ENCODE data around the gene NRG4. TPM values are rescaled to one million over a fixed set of nuclear protein-coding genes. Genes with fewer than 3 reads are reported as not detected.
"Not testable (repeated sequence)": the region's sequence is repeated elsewhere in the genome, so short reads cannot be mapped to it uniquely, and the experiment has no call there.

Gene NRG4
- total and polyA plus RNA-seq, 2 experiments from 2014 or later: 0.50 to 1.5 TPM

DNA sequence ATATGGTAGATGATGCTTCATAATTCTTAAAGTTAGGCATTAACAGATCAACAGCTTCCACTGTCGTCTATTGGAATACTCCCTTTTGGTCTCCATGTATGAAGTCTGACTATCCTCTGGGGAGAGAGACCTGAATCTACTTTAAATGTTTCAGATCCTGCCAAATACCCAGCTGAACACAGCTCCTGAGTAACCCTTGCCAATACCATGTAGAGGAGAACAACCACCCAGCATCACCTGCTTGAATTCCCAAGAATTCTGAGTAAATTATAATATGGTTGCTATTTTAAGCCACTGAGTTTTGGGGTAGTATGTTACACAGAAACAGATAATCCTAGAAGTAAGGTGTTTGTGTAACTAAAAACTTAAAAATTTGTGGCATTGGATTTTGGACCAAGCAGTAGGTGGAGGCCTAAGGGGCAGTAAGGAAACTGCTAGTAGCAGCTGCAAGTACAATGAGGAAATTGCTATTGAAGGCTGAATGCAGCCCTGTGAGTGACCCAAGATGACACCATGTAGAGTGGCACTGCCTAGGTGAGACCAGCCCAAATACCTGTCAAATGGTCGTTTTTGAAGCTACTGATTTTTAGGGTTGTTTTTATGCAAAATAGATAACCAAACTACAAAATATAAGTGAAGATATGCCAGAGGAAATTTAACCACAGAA lies 30.9 kb downstream of the NRG4 start:
- 74% methylated on average over 2 of the region's 2 CpGs for WGBS (ENCODE audit: low lambda C conversion rate, missing lambda C conversion rate)
- no peak overlapping the region for H3K27ac ChIP-seq
- no peaks in the 10 kb centered on the region for H3K36me3 ChIP-seq (replicated peaks; ENCODE audit: insufficient read depth, low read depth)

DNA sequence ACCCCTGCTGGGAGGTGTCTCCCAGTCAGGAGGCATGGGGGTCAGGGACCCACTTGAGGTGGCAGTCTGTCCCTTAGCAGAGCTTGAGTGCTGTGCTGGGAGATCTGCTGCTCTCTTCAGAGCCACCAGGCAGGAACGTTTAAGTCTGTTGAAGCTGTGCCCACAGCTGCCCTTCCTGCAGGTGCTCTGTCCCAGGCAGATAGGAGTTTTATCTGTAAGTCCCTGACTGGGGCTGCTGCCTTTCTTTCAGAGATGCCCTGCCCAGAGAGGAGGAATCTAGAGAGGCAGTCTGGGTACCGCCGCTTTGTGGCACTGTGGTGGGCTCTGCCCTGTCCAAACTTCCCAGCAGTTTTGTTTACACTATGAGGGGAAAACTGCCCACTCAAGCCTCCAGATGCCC lies 35.5 kb downstream of the NRG4 start:
- not testable (repeated sequence) for H3K9me2 ChIP-seq (replicated peaks; ENCODE audit: insufficient read depth); H3K9me3 ChIP-seq (ENCODE audit: low read depth); H3K27ac ChIP-seq; H3K4me2 ChIP-seq; H3K36me3 ChIP-seq (replicated peaks; ENCODE audit: insufficient read depth, low read depth); H2AFZ ChIP-seq; H3K4me1 ChIP-seq (ENCODE audit: insufficient read depth); H3K4me3 ChIP-seq; H3K27me3 ChIP-seq; H3K79me2 ChIP-seq; DNase-seq (ENCODE audit: low spot score); H4K20me1 ChIP-seq (ENCODE audit: insufficient read depth, poor library complexity, severe bottlenecking)
- 93% methylated on average over 3 of the region's 3 CpGs for WGBS (ENCODE audit: low lambda C conversion rate, missing lambda C conversion rate)

More for the DNA sequence above, 30.9 kb downstream of the NRG4 start:
- no peak overlapping the region for H2AFZ ChIP-seq
- TF ChIP-seq CTCF (IDR thresholded peaks at IDR 0.05; ENCODE audit: poor library complexity): no peak
- TF ChIP-seq EZH2 (IDR thresholded peaks at IDR 0.05; ENCODE audit: borderline replicate concordance): no peak
- TF ChIP-seq EZH2phosphoT487 (IDR thresholded peaks at IDR 0.05; ENCODE audit: low read depth, severe bottlenecking, unreplicated experiment): no peak
- H4K20me1 ChIP-seq (ENCODE audit: insufficient read depth, poor library complexity, severe bottlenecking): no peaks in the 10 kb centered on the region
- no peak overlapping the region for H3K4me3 ChIP-seq
- no peak overlapping the region for H3K4me2 ChIP-seq
- H3K27me3 ChIP-seq: no peaks in the 10 kb centered on the region
- H3K9me2 ChIP-seq (replicated peaks; ENCODE audit: insufficient read depth): no peaks in the 10 kb centered on the region
- no peaks in the 10 kb centered on the region for H3K4me1 ChIP-seq (ENCODE audit: insufficient read depth)
- H3K79me2 ChIP-seq: no peaks in the 10 kb centered on the region
- DNase-seq (ENCODE audit: low spot score): no peak
- no peaks in the 10 kb centered on the region for H3K9me3 ChIP-seq (ENCODE audit: low read depth)

- Histone ChIP-seq H3K36me3 (replicated peaks; ENCODE audit: insufficient read depth, low read depth) (no peaks in the 10 kb centered on the region), H4K20me1 (ENCODE audit: insufficient read depth, poor library complexity, severe bottlenecking) (no peaks in the 10 kb centered on the region), H3K9me2 (replicated peaks; ENCODE audit: insufficient read depth) (no peaks in the 10 kb centered on the region), H3K9me3 (ENCODE audit: low read depth) (no peaks in the 10 kb centered on the region), H3K79me2 (no peaks in the 10 kb centered on the region), H3K4me3 (no peak overlapping the region), H3K4me2 (peak overlapping the region; percentile 29), H3K27me3 (no peaks in the 10 kb centered on the region), H3K27ac (peak overlapping the region; percentile 7), H2AFZ (no peak overlapping the region), H3K4me1 (ENCODE audit: insufficient read depth) (no peaks in the 10 kb centered on the region)
- WGBS (ENCODE audit: low lambda C conversion rate, missing lambda C conversion rate): 62% methylated on average over 2 of the region's 2 CpGs
- DNase-seq (ENCODE audit: low spot score): no peak
- TF ChIP-seq CTCF (IDR thresholded peaks at IDR 0.05; ENCODE audit: poor library complexity): no peak
- TF ChIP-seq EZH2phosphoT487 (IDR thresholded peaks at IDR 0.05; ENCODE audit: low read depth, severe bottlenecking, unreplicated experiment): no peak
- no peak for TF ChIP-seq EZH2 (IDR thresholded peaks at IDR 0.05; ENCODE audit: borderline replicate concordance)
These were observed 46.2 kb downstream of the NRG4 start for GRCh38 chr15:75966073-75966472.

GRCh38 chr15:75961331-75961730 lies 50.9 kb downstream of the NRG4 start:
- TF ChIP-seq EZH2phosphoT487 (IDR thresholded peaks at IDR 0.05; ENCODE audit: low read depth, severe bottlenecking, unreplicated experiment) (no peak), EZH2 (IDR thresholded peaks at IDR 0.05; ENCODE audit: borderline replicate concordance) (no peak), CTCF (IDR thresholded peaks at IDR 0.05; ENCODE audit: poor library complexity) (no peak)
- Histone ChIP-seq H3K9me2 (replicated peaks; ENCODE audit: insufficient read depth) (no peaks in the 10 kb centered on the region), H4K20me1 (ENCODE audit: insufficient read depth, poor library complexity, severe bottlenecking) (no peaks in the 10 kb centered on the region), H3K36me3 (replicated peaks; ENCODE audit: insufficient read depth, low read depth) (no peaks in the 10 kb centered on the region), H2AFZ (no peak overlapping the region), H3K4me3 (no peak overlapping the region), H3K27me3 (no peaks in the 10 kb centered on the region), H3K4me1 (ENCODE audit: insufficient read depth) (no peaks in the 10 kb centered on the region), H3K4me2 (no peak overlapping the region), H3K27ac (no peak overlapping the region), H3K9me3 (ENCODE audit: low read depth) (no peaks in the 10 kb centered on the region), H3K79me2 (no peaks in the 10 kb centered on the region)
- 68% methylated on average over 1 of the region's 1 CpG for WGBS (ENCODE audit: low lambda C conversion rate, missing lambda C conversion rate)
- no peak for DNase-seq (ENCODE audit: low spot score)
